Keratinocyte (primary cell): Measurements from ENCODE around the gene LRCOL1. TPM values are rescaled to one million over a fixed set of nuclear protein-coding genes. Genes with fewer than 3 reads are reported as not detected.

Experiments used
- DNase-seq: peaks from one replicate; pipeline ENCODE4 v3.0.0-alpha.2; 2011; ENCODE audit warnings: low read depth, missing footprints, low spot score
- FAIRE-seq: peaks from 2 replicates; lab custom pipeline; 2011; peaks lifted over from hg19 to GRCh38; lab: Jason Lieb, UNC
- H2AFZ ChIP-seq: 2 replicates; pipeline ENCODE4 v1.6.0; 2012; ENCODE audit warnings: low read length, control low read depth, inconsistent platforms; ENCODE audit not compliant: control insufficient read depth
- H3K27ac ChIP-seq: 2 replicates; pipeline ENCODE4 v1.5.1; 2011; ENCODE audit warnings: low read length; ENCODE audit not compliant: control insufficient read depth, insufficient read depth
- H3K27me3 ChIP-seq: 3 replicates; pipeline ENCODE4 v1.6.0; 2011; ENCODE audit warnings: low read length; ENCODE audit not compliant: control insufficient read depth, insufficient read depth; ENCODE audit errors: extremely low read depth
- H3K36me3 ChIP-seq, 2 experiments: 2 replicates in 1 of 2; 3 replicates in 1 of 2; pipeline ENCODE4 v1.5.1; 2011; ENCODE audit warnings: low read length in 2 of 2, mild to moderate bottlenecking in 1 of 2; ENCODE audit not compliant: control insufficient read depth in 2 of 2, insufficient read depth in 2 of 2; ENCODE audit errors: extremely low read depth in 1 of 2
- H3K4me1 ChIP-seq: 3 replicates; pipeline ENCODE4 v1.5.1; 2011; ENCODE audit warnings: low read length; ENCODE audit not compliant: control insufficient read depth, insufficient read depth; ENCODE audit errors: extremely low read depth
- H3K4me2 ChIP-seq: 3 replicates; pipeline ENCODE4 v1.6.0; 2011; ENCODE audit warnings: low read depth, low read length; ENCODE audit not compliant: control insufficient read depth, insufficient read depth; ENCODE audit errors: extremely low read depth
- H3K4me3 ChIP-seq, 3 experiments: fragments of 200-600 bp in 1 of 3; sonication (generic) in 1 of 3; 2 replicates in 2 of 3; 3 replicates in 1 of 3; pipeline ENCODE4 v1.5.1; 2011 to 2016; ENCODE audit warnings: low read length in 3 of 3, mild to moderate bottlenecking in 3 of 3, control low read depth in 2 of 3, inconsistent platforms in 1 of 3, low read depth in 1 of 3, mixed read lengths in 1 of 3, mixed run types in 1 of 3, moderate library complexity in 1 of 3; ENCODE audit not compliant: control insufficient read depth in 2 of 3, insufficient read depth in 2 of 3; ENCODE audit errors: extremely low read depth in 1 of 3
- H3K79me2 ChIP-seq: 2 replicates; pipeline ENCODE4 v1.6.0; 2012; ENCODE audit warnings: low read length; ENCODE audit not compliant: control insufficient read depth, insufficient read depth
- H3K9ac ChIP-seq: 3 replicates; pipeline ENCODE4 v1.6.0; 2011; ENCODE audit warnings: low read length; ENCODE audit not compliant: control insufficient read depth, insufficient read depth; ENCODE audit errors: extremely low read depth
- H3K9me1 ChIP-seq: 3 replicates; pipeline ENCODE4 v1.6.0; 2011; ENCODE audit warnings: low read length; ENCODE audit not compliant: control insufficient read depth, insufficient read depth; ENCODE audit errors: extremely low read depth
- H3K9me3 ChIP-seq: 2 replicates; pipeline ENCODE4 v1.5.1; 2012; ENCODE audit warnings: low read depth, low read length; ENCODE audit not compliant: control insufficient read depth
- H4K20me1 ChIP-seq: 3 replicates; pipeline ENCODE4 v1.6.0; 2011; ENCODE audit warnings: low read length; ENCODE audit not compliant: control insufficient read depth, insufficient read depth; ENCODE audit errors: extremely low read depth
- CTCF ChIP-seq, 3 experiments: IDR thresholded peaks in 1 of 3; conservative IDR thresholded peaks in 1 of 3; optimal IDR thresholded peaks in 1 of 3; 2 replicates in 2 of 3; 3 replicates in 1 of 3; pipeline versions ENCODE3 to v1.5.1; 2011; ENCODE audit warnings: low read length in 3 of 3, mild to moderate bottlenecking in 3 of 3, moderate library complexity in 2 of 3, control low read depth in 1 of 3, inconsistent platforms in 1 of 3; ENCODE audit not compliant: insufficient read depth in 2 of 3; ENCODE audit errors: extremely low read depth in 1 of 3
- EZH2 ChIP-seq: IDR thresholded peaks from one replicate; pipeline ENCODE4 v1.6.1; 2012; ENCODE audit warnings: inconsistent platforms, mild to moderate bottlenecking, low read length, moderate library complexity
- dilution Hi-C: fragments of 300-500 bp; cut with MboI; formaldehyde crosslinking; loops from one replicate; pipeline ENCODE4 v1.7.0; 2020; ENCODE audit warnings: low sequenced_read_pairs; ENCODE audit not compliant: extremely low pct_ligation_motif_present
- polyA plus RNA-seq, 5 experiments: library from polyadenylated mRNA; depleted of rRNA in 3 of 5; stranded (reverse) in 3 of 5; stranded (forward) in 1 of 5; unstranded in 1 of 5; fragments of >200 nt; gene quantifications; 1 replicate in 1 of 5; 2 replicates in 3 of 5; 3 replicates in 1 of 5; pipeline versions ENCODE4 v1.2.1 to v1.2.3, GENCODE V29; 2011 to 2012; ENCODE audit warnings: missing spikeins in 2 of 5, low read depth in 1 of 5, low replicate concordance in 1 of 5

Gene LRCOL1
- polyA plus RNA-seq, 1 donor (not counting 4 experiments of a cell fraction or from before 2014, with no cell fraction given): not detected

GRCh38 chr12:132588821-132589669 lies 21.3 kb downstream of the LRCOL1 start:
- Histone ChIP-seq H3K27ac (no peak overlapping the region), H3K27me3 (peaks cover 10% of the 10 kb centered on the region), H4K20me1 (no peaks in the 10 kb centered on the region), H3K9me1 (no peaks in the 10 kb centered on the region), H3K36me3 (no peaks in the 10 kb centered on the region), H3K9me3 (no peaks in the 10 kb centered on the region), H3K9ac (no peak overlapping the region), H3K4me3 (no peak overlapping the region), H2AFZ (no peak overlapping the region), H3K79me2 (no peaks in the 10 kb centered on the region), H3K4me1 (no peaks in the 10 kb centered on the region), H3K4me2 (no peak overlapping the region)
- dilution Hi-C loops: no loop called here
- TF ChIP-seq CTCF (optimal IDR thresholded peaks at IDR 0.05 in 1 of 3, IDR thresholded peaks at IDR 0.05 in 1 of 3, conservative IDR thresholded peaks at IDR 0.05 in 1 of 3; ENCODE audit: extremely low read depth in 1 of 3, insufficient read depth in 2 of 3, low read length in 3 of 3) (no peak), EZH2 (no peak)
- FAIRE-seq (no peak), DNase-seq (no peak)

DNA sequence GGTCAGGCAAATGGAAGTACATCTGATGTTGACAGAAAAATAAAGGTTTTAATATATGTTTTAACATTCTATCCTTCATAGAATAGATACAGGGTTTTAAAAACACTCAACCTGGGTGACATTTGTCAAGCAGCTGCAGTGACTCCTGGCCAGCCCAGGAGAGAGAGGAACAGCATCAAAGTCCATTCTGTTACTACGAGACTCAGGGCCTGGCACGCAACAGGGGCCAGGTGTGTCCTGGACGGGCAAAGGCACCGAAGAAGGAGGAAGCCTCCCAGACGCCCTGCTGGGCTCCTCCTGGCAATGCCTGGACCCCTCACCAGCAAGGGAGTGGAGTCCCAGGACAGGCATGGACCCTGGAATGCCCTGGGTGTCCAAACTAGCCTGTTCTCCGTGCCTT lies 22.1 kb downstream of the LRCOL1 start:
- Histone ChIP-seq H3K9me3 (no peaks in the 10 kb centered on the region), H3K79me2 (no peaks in the 10 kb centered on the region), H3K9me1 (no peaks in the 10 kb centered on the region), H3K36me3 (peaks cover 0 to 2% of the 10 kb centered on the region in 2 experiments), H3K4me3 (no peak overlapping the region), H3K27ac (no peak overlapping the region), H4K20me1 (no peaks in the 10 kb centered on the region), H3K4me1 (no peaks in the 10 kb centered on the region), H3K27me3 (peaks cover 10% of the 10 kb centered on the region), H3K4me2 (no peak overlapping the region), H2AFZ (no peak overlapping the region), H3K9ac (no peak overlapping the region)
- TF ChIP-seq CTCF (optimal IDR thresholded peaks at IDR 0.05 in 1 of 3, IDR thresholded peaks at IDR 0.05 in 1 of 3, conservative IDR thresholded peaks at IDR 0.05 in 1 of 3; ENCODE audit: extremely low read depth in 1 of 3, insufficient read depth in 2 of 3, low read length in 3 of 3): no peak
- no peak for TF ChIP-seq EZH2
- DNase-seq (no peak), FAIRE-seq (no peak)
- dilution Hi-C loops: no loop called here
